Mucosa of rectum (tissue), 2 donors: ENCODE data around the gene PDE4D.
"Not testable (repeated sequence)": the region's sequence is repeated elsewhere in the genome, so short reads cannot be mapped to it uniquely, and the experiment has no call there.

Source experiments
- H3K27ac ChIP-seq, 2 donors: one replicate each; pipeline ENCODE4 v1.7.0; 2013; ENCODE audit warnings: inconsistent platforms in 2 of 2, low read depth in 2 of 2, low read length in 2 of 2
- H3K27me3 ChIP-seq, 2 donors: one replicate each; pipeline ENCODE4 v1.7.0; 2013; ENCODE audit warnings: low read length in 2 of 2; ENCODE audit not compliant: control insufficient read depth in 2 of 2, insufficient read depth in 2 of 2
- H3K36me3 ChIP-seq, 2 donors: one replicate each; pipeline ENCODE4 v1.7.0; 2013; ENCODE audit warnings: low read length in 2 of 2; ENCODE audit not compliant: control insufficient read depth in 2 of 2, insufficient read depth in 2 of 2
- H3K4me1 ChIP-seq, 2 donors: one replicate each; pipeline ENCODE4 v1.7.0; 2013; ENCODE audit warnings: low read length in 2 of 2, mild to moderate bottlenecking in 1 of 2; ENCODE audit not compliant: control insufficient read depth in 2 of 2, insufficient read depth in 2 of 2
- H3K4me3 ChIP-seq, 2 donors: one replicate each; pipeline ENCODE4 v1.7.0; 2013; ENCODE audit warnings: low read length in 2 of 2
- H3K9ac ChIP-seq, 2 donors: one replicate each; pipeline ENCODE4 v1.7.0; 2013; ENCODE audit warnings: low read length in 2 of 2, low read depth in 1 of 2, mild to moderate bottlenecking in 1 of 2
- H3K9me3 ChIP-seq, 2 donors: one replicate each; pipeline ENCODE4 v1.7.0; 2013; ENCODE audit warnings: low read length in 2 of 2; ENCODE audit not compliant: control insufficient read depth in 2 of 2
- donor health status: healthy.
- donor health status: Normal muscosa, but diverticular disease.

Gene PDE4D

GRCh38 chr5:59003124-59003523 is 890.4 kb downstream of the PDE4D start:
- H3K4me3 ChIP-seq: no peak overlapping the region
- H3K36me3 ChIP-seq: no peaks in the 10 kb centered on the region
- no peaks in the 10 kb centered on the region for H3K9me3 ChIP-seq
- no peak overlapping the region for H3K27ac ChIP-seq
- H3K27me3 ChIP-seq: no peaks in the 10 kb centered on the region
- no peaks in the 10 kb centered on the region for H3K4me1 ChIP-seq
- no peak overlapping the region for H3K9ac ChIP-seq

- Histone ChIP-seq H3K4me3 (no peak overlapping the region), H3K27ac (no peak overlapping the region), H3K9me3 (no peaks in the 10 kb centered on the region), H3K27me3 (no peaks in the 10 kb centered on the region), H3K4me1 (no peaks in the 10 kb centered on the region), H3K36me3 (no peaks in the 10 kb centered on the region), H3K9ac (no peak overlapping the region)
These were observed 891.2 kb downstream of the PDE4D start for GRCh38 chr5:59002162-59002825.

GRCh38 chr5:59001716-59002115 is 891.8 kb downstream of the PDE4D start:
- H3K4me1 ChIP-seq: no peaks in the 10 kb centered on the region
- no peak overlapping the region for H3K4me3 ChIP-seq

GRCh38 chr5:59001154-59001553 is 892.4 kb downstream of the PDE4D start:
- H3K27ac ChIP-seq: no peak overlapping the region
- no peak overlapping the region for H3K4me3 ChIP-seq
- H3K9ac ChIP-seq: no peak overlapping the region
- H3K36me3 ChIP-seq: no peaks in the 10 kb centered on the region
- no peaks in the 10 kb centered on the region for H3K27me3 ChIP-seq
- H3K9me3 ChIP-seq: no peaks in the 10 kb centered on the region
- no peaks in the 10 kb centered on the region for H3K4me1 ChIP-seq

More at GRCh38 chr5:59001716-59002115, 891.8 kb downstream of the PDE4D start:
- H3K27me3 ChIP-seq: no peaks in the 10 kb centered on the region
- H3K36me3 ChIP-seq: no peaks in the 10 kb centered on the region
- no peak overlapping the region for H3K27ac ChIP-seq
- no peaks in the 10 kb centered on the region for H3K9me3 ChIP-seq
- H3K9ac ChIP-seq: no peak overlapping the region

- H3K9ac ChIP-seq: no peak overlapping the region
- no peaks in the 10 kb centered on the region for H3K9me3 ChIP-seq
- no peaks in the 10 kb centered on the region for H3K27me3 ChIP-seq
- no peak overlapping the region for H3K27ac ChIP-seq
- no peaks in the 10 kb centered on the region for H3K4me1 ChIP-seq
- no peak overlapping the region for H3K4me3 ChIP-seq
- H3K36me3 ChIP-seq: no peaks in the 10 kb centered on the region
These were observed 893.3 kb downstream of the PDE4D start for GRCh38 chr5:59000211-59000610.

GRCh38 chr5:58999804-59000203 is 893.7 kb downstream of the PDE4D start:
- no peak overlapping the region for H3K27ac ChIP-seq
- no peaks in the 10 kb centered on the region for H3K36me3 ChIP-seq
- no peak overlapping the region for H3K4me3 ChIP-seq
- H3K4me1 ChIP-seq: no peaks in the 10 kb centered on the region
- no peaks in the 10 kb centered on the region for H3K27me3 ChIP-seq
- no peaks in the 10 kb centered on the region for H3K9me3 ChIP-seq
- no peak overlapping the region for H3K9ac ChIP-seq

- Histone ChIP-seq H3K9me3 (no peaks in the 10 kb centered on the region), H3K4me3 (no peak overlapping the region), H3K27me3 (no peaks in the 10 kb centered on the region), H3K36me3 (no peaks in the 10 kb centered on the region), H3K27ac (no peak overlapping the region), H3K9ac (no peak overlapping the region), H3K4me1 (no peaks in the 10 kb centered on the region)
These were observed 895.0 kb downstream of the PDE4D start for GRCh38 chr5:58998544-58998943.

GRCh38 chr5:58995779-58996178 is 897.7 kb downstream of the PDE4D start:
- H3K4me3 ChIP-seq, H3K9me3 ChIP-seq, H3K27me3 ChIP-seq, H3K4me1 ChIP-seq, H3K27ac ChIP-seq, H3K36me3 ChIP-seq, H3K9ac ChIP-seq: not testable (repeated sequence)

GRCh38 chr5:58993461-58993860 is 900.1 kb downstream of the PDE4D start:
- Histone ChIP-seq H3K4me1 (no peaks in the 10 kb centered on the region), H3K36me3 (peaks cover 8 to 13% of the 10 kb centered on the region in 2 donors), H3K27me3 (no peaks in the 10 kb centered on the region), H3K4me3 (no peak overlapping the region), H3K9me3 (no peaks in the 10 kb centered on the region), H3K9ac (no peak overlapping the region), H3K27ac (no peak overlapping the region)

- Histone ChIP-seq H3K9ac (no peak overlapping the region), H3K4me3 (no peak overlapping the region), H3K9me3 (no peaks in the 10 kb centered on the region), H3K4me1 (no peaks in the 10 kb centered on the region), H3K27me3 (no peaks in the 10 kb centered on the region), H3K36me3 (peaks cover 12 to 22% of the 10 kb centered on the region in 2 donors), H3K27ac (no peak overlapping the region)
These were observed 904.6 kb downstream of the PDE4D start for GRCh38 chr5:58988938-58989337.

GRCh38 chr5:58987193-58987592 is 906.3 kb downstream of the PDE4D start:
- no peak overlapping the region for H3K4me3 ChIP-seq
- H3K27me3 ChIP-seq: no peaks in the 10 kb centered on the region
- no peaks in the 10 kb centered on the region for H3K4me1 ChIP-seq
- no peak overlapping the region for H3K27ac ChIP-seq
- H3K36me3 ChIP-seq: peaks cover 17 to 32% of the 10 kb centered on the region in 2 donors
- no peak overlapping the region for H3K9ac ChIP-seq
- no peaks in the 10 kb centered on the region for H3K9me3 ChIP-seq
